A549 treated with RU486 at 1 μM for 4 hours (cell line): ENCODE data around the gene SLC43A3. TPM values are rescaled to one million over a fixed set of nuclear protein-coding genes. Genes with fewer than 3 reads are reported as not detected.

Source experiments
- total RNA-seq: library from RNA; stranded (reverse); fragments of 200-300 nt; extraction: Qiagen RNA extraction; gene quantifications from 5 replicates; pipeline ENCODE4 v1.2.3, GENCODE V29; 2022; ENCODE audit warnings: low read depth

The SLC43A3 gene
- total RNA-seq, result 0.32 to 1.0 TPM (median 0.67 TPM) in 5 replicates

GRCh38 chr11:57426929-57427726 lies at the start of gene SLC43A3:
Gene SLC43A3 (minus strand): TSS chr11:57427121. CDS start chr11:57426172, 949 bp downstream.

GRCh38 chr11:57460022-57460757 lies 33.3 kb upstream of the SLC43A3 start, which contains the start of gene RTN4RL2:
Gene RTN4RL2 (plus strand): TSS chr11:57460528. CDS start chr11:57460866, 338 bp downstream.

GRCh38 chr11:57390535-57390934 lies 36.4 kb downstream of the SLC43A3 start, which contains the start of gene PRG2:
Gene PRG2 (minus strand): TSS chr11:57390650. CDS start chr11:57389944, 706 bp downstream.

GRCh38 chr11:57380975-57381374 lies 45.9 kb downstream of the SLC43A3 start, which contains the start of gene PRG3:
Gene PRG3 (minus strand): TSS chr11:57381150. CDS start chr11:57380708, 442 bp downstream.

Other genes starting within 250 kb of the SLC43A3 start
- gene LRRC55, start 245.2 kb downstream of the SLC43A3 start, total RNA-seq, result not detected in 5 replicates
- 0.03 to 0.13 TPM (median 0.09 TPM) in 4 of 5 replicates, not detected in the other for gene APLNR, start 189.9 kb downstream of the SLC43A3 start, total RNA-seq
- 64.6 to 87.4 TPM (median 82.4 TPM) in 5 replicates for gene TNKS1BP1, start 102.2 kb downstream of the SLC43A3 start, total RNA-seq
- gene SSRP1, start 91.2 kb downstream of the SLC43A3 start, total RNA-seq, result 217 to 261 TPM (median 235 TPM) in 5 replicates
- gene P2RX3, start 88.8 kb downstream of the SLC43A3 start, total RNA-seq, result 0.13 to 0.24 TPM (median 0.16 TPM) in 5 replicates
- not detected in 5 replicates for gene PRG3, start 46.0 kb downstream of the SLC43A3 start, total RNA-seq
- gene PRG2, start 36.5 kb downstream of the SLC43A3 start, total RNA-seq, result 0.07 TPM in 1 of 5 replicates, not detected in the others
- gene RTN4RL2, start 33.4 kb upstream of the SLC43A3 start, total RNA-seq, result 60.5 to 129 TPM (median 112 TPM) in 5 replicates
- 1.8 to 3.4 TPM (median 3.1 TPM) in 5 replicates for gene SLC43A1, start 88.6 kb upstream of the SLC43A3 start, total RNA-seq
- gene TIMM10, start 103.6 kb upstream of the SLC43A3 start, total RNA-seq, result 160 to 189 TPM (median 170 TPM) in 5 replicates
- gene SMTNL1, start 110.5 kb upstream of the SLC43A3 start, total RNA-seq, result not detected in 5 replicates
- 29.5 to 37.8 TPM (median 32.7 TPM) in 5 replicates for gene UBE2L6, start 140.6 kb upstream of the SLC43A3 start, total RNA-seq
- 0.27 to 1.7 TPM (median 0.38 TPM) in 5 replicates for gene SERPING1, start 170.6 kb upstream of the SLC43A3 start, total RNA-seq
- 0.32 to 0.39 TPM (median 0.34 TPM) in 5 replicates for gene YPEL4, start 222.8 kb upstream of the SLC43A3 start, total RNA-seq
- 26.9 to 33.2 TPM (median 29.0 TPM) in 5 replicates for gene CLP1, start 230.6 kb upstream of the SLC43A3 start, total RNA-seq
- gene ZDHHC5, start 241.0 kb upstream of the SLC43A3 start, total RNA-seq, result 70.5 to 76.1 TPM (median 73.5 TPM) in 5 replicates